ENCODE data around the gene AKAP1. TPM values are rescaled to one million over a fixed set of nuclear protein-coding genes. Genes with fewer than 3 reads are reported as not detected.

AKAP1 gene
- total RNA-seq, 1 donor from 2014 or later: 24.6 TPM

GRCh38 chr17:57143919-57144318 is 58.9 kb downstream of the AKAP1 start:
- no peak for TF ChIP-seq CTCF (IDR thresholded peaks at IDR 0.05; ENCODE audit: unreplicated experiment)

GRCh38 chr17:57144567-57144966 is 59.5 kb downstream of the AKAP1 start:
- peaks cover 3% of the 10 kb centered on the region for H3K4me1 Mint-ChIP-seq (ENCODE audit: unreplicated experiment)
- no peaks in the 10 kb centered on the region for H3K9me3 Mint-ChIP-seq (ENCODE audit: unreplicated experiment)
- TF ChIP-seq CTCF (IDR thresholded peaks at IDR 0.05; ENCODE audit: unreplicated experiment): no peak
- H3K27me3 Mint-ChIP-seq (ENCODE audit: unreplicated experiment): no peaks in the 10 kb centered on the region
- no peak overlapping the region for H3K27ac Mint-ChIP-seq (ENCODE audit: unreplicated experiment)
- H3K4me3 Mint-ChIP-seq (ENCODE audit: unreplicated experiment): no peak overlapping the region
- no peak for DNase-seq (ENCODE audit: low spot score)
- H3K36me3 Mint-ChIP-seq (ENCODE audit: low read depth, unreplicated experiment): peaks cover 2% of the 10 kb centered on the region

More at GRCh38 chr17:57143919-57144318, 58.9 kb downstream of the AKAP1 start:
- no peaks in the 10 kb centered on the region for H3K9me3 Mint-ChIP-seq (ENCODE audit: unreplicated experiment)
- no peak overlapping the region for H3K4me3 Mint-ChIP-seq (ENCODE audit: unreplicated experiment)
- H3K27me3 Mint-ChIP-seq (ENCODE audit: unreplicated experiment): no peaks in the 10 kb centered on the region
- DNase-seq (ENCODE audit: low spot score): no peak
- no peak overlapping the region for H3K27ac Mint-ChIP-seq (ENCODE audit: unreplicated experiment)
- peaks cover 3% of the 10 kb centered on the region for H3K4me1 Mint-ChIP-seq (ENCODE audit: unreplicated experiment)
- H3K36me3 Mint-ChIP-seq (ENCODE audit: low read depth, unreplicated experiment): no peaks in the 10 kb centered on the region

- H3K4me3 Mint-ChIP-seq (ENCODE audit: unreplicated experiment): no peak overlapping the region
- H3K27me3 Mint-ChIP-seq (ENCODE audit: unreplicated experiment): no peaks in the 10 kb centered on the region
- peaks cover 5% of the 10 kb centered on the region for H3K36me3 Mint-ChIP-seq (ENCODE audit: low read depth, unreplicated experiment)
- no peak for DNase-seq (ENCODE audit: low spot score)
- no peak overlapping the region for H3K27ac Mint-ChIP-seq (ENCODE audit: unreplicated experiment)
- H3K9me3 Mint-ChIP-seq (ENCODE audit: unreplicated experiment): no peaks in the 10 kb centered on the region
- peaks cover 3% of the 10 kb centered on the region for H3K4me1 Mint-ChIP-seq (ENCODE audit: unreplicated experiment)
- no peak for TF ChIP-seq CTCF (IDR thresholded peaks at IDR 0.05; ENCODE audit: unreplicated experiment)
These were observed 60.3 kb downstream of the AKAP1 start for GRCh38 chr17:57145347-57145746.

- Mint-ChIP-seq H3K4me3 (ENCODE audit: unreplicated experiment) (no peak overlapping the region), H3K4me1 (ENCODE audit: unreplicated experiment) (peaks cover 3% of the 10 kb centered on the region), H3K9me3 (ENCODE audit: unreplicated experiment) (no peaks in the 10 kb centered on the region), H3K27me3 (ENCODE audit: unreplicated experiment) (no peaks in the 10 kb centered on the region), H3K36me3 (ENCODE audit: low read depth, unreplicated experiment) (peaks cover 5% of the 10 kb centered on the region), H3K27ac (ENCODE audit: unreplicated experiment) (no peak overlapping the region)
- no peak for DNase-seq (ENCODE audit: low spot score)
- TF ChIP-seq CTCF (IDR thresholded peaks at IDR 0.05; ENCODE audit: unreplicated experiment): no peak
These were observed 61.2 kb downstream of the AKAP1 start for GRCh38 chr17:57146273-57146672.

DNA sequence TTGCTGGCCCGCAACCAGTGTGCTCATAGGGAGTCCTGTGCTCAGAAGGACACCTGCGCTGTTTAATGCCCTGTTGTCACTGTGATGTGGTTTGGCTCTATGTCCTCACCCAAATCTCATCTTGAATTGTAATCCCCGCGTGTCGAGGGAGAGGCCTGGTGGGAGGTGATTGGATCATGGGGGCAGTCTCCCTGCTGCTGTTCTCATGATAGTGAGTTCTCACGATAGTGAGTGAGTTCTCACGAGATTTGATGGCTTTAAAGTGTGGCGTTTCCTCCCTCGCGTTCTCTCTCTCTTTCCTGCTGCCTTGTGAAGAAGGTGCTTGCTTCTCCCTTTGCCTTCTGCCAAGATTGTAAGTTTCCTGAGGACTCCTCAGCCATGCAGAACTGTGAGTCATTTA is 66.8 kb downstream of the AKAP1 start:
- no peak overlapping the region for H3K4me3 Mint-ChIP-seq (ENCODE audit: unreplicated experiment)
- peaks cover 5% of the 10 kb centered on the region for H3K36me3 Mint-ChIP-seq (ENCODE audit: low read depth, unreplicated experiment)
- no peaks in the 10 kb centered on the region for H3K9me3 Mint-ChIP-seq (ENCODE audit: unreplicated experiment)
- no peaks in the 10 kb centered on the region for H3K4me1 Mint-ChIP-seq (ENCODE audit: unreplicated experiment)
- H3K27me3 Mint-ChIP-seq (ENCODE audit: unreplicated experiment): no peaks in the 10 kb centered on the region
- no peak for DNase-seq (ENCODE audit: low spot score)
- TF ChIP-seq CTCF (IDR thresholded peaks at IDR 0.05; ENCODE audit: unreplicated experiment): no peak
- no peak overlapping the region for H3K27ac Mint-ChIP-seq (ENCODE audit: unreplicated experiment)

Data from endothelial cell (in vitro differentiated cells).